Amniotic epithelial cell (primary cell): Measurements from ENCODE around the gene DNAJB1.
"Not testable (repeated sequence)": the region's sequence is repeated elsewhere in the genome, so short reads cannot be mapped to it uniquely, and the experiment has no call there.

Experiments used
- DNase-seq: peaks from one replicate; pipeline ENCODE4 v3.0.0-alpha.2; 2010; ENCODE audit warnings: low read depth

DNAJB1 gene

GRCh38 chr19:14520543-14520942, 2.3 kb upstream of the DNAJB1 start:
- no peak for DNase-seq

GRCh38 chr19:14519860-14520407, 1.7 kb upstream of the DNAJB1 start:
- DNase-seq, result peak; percentile 58

- no peak for DNase-seq
These were observed 1.2 kb upstream of the DNAJB1 start for GRCh38 chr19:14519245-14519859.

GRCh38 chr19:14517446-14517839, 754 bp downstream of the DNAJB1 start:
- no peak for DNase-seq

GRCh38 chr19:14516746-14517438, 1.3 kb downstream of the DNAJB1 start:
- no peak for DNase-seq

- DNase-seq, result no peak
These were observed 2.1 kb downstream of the DNAJB1 start for GRCh38 chr19:14516048-14516534.

- no peak for DNase-seq
These were observed 2.6 kb downstream of the DNAJB1 start for GRCh38 chr19:14515501-14516047.

GRCh38 chr19:14514215-14514863, 3.9 kb downstream of the DNAJB1 start:
- no peak for DNase-seq

GRCh38 chr19:14512406-14512961, 5.7 kb downstream of the DNAJB1 start:
- no peak for DNase-seq

- no peak for DNase-seq
These were observed 7.0 kb downstream of the DNAJB1 start for GRCh38 chr19:14511229-14511593.

GRCh38 chr19:14510311-14511228, 7.6 kb downstream of the DNAJB1 start:
- DNase-seq, result peak; percentile 84

GRCh38 chr19:14507704-14508542, 10.3 kb downstream of the DNAJB1 start:
- DNase-seq, result peak; percentile 42

- DNase-seq, result peak; percentile 72
These were observed 12.5 kb downstream of the DNAJB1 start for GRCh38 chr19:14505488-14506239.

- not testable (repeated sequence) for DNase-seq
These were observed 13.6 kb downstream of the DNAJB1 start for GRCh38 chr19:14504575-14504974.

- no peak for DNase-seq
These were observed 14.9 kb downstream of the DNAJB1 start for GRCh38 chr19:14503285-14503684.

GRCh38 chr19:14502334-14503092, 15.7 kb downstream of the DNAJB1 start:
- DNase-seq, result peak; percentile 58

GRCh38 chr19:14497228-14497921, 20.8 kb downstream of the DNAJB1 start:
- DNase-seq, result peak; percentile 58

GRCh38 chr19:14496834-14497227, 21.4 kb downstream of the DNAJB1 start:
- DNase-seq, result peak; percentile 28
